Right ventricle myocardium inferior (tissue), 1 donor: ENCODE results near the gene NDUFA12. TPM values are rescaled to one million over a fixed set of nuclear protein-coding genes. Genes with fewer than 3 reads are reported as not detected.
A peak's percentile ranks its signal among the peaks of the same experiment; 100 is the strongest.

Experiments used
- ATAC-seq: fragments of 200-7000 bp; cut with Tn5 transposase; one replicate; pipeline ENCODE4 v1.9.1; 2020; ENCODE audit warnings: mild to moderate bottlenecking, moderate library complexity
- DNase-seq: peaks from one replicate; pipeline ENCODE4 v3.0.0; 2021; ENCODE audit errors: missing footprints
- intact Hi-C: fragments of 100-400 bp; cut with DNase I; formaldehyde crosslinking; loops from one replicate; pipeline ENCODE4 v1.11.0; 2022
- total RNA-seq: library from RNA; stranded (reverse); fragmentation: NEBNext Ultra II Directional; extraction: Animal tissue kit (Norgen Biotek cat#: 25700); gene quantifications from one replicate; pipeline ENCODE4 v1.2.1, GENCODE V29; 2021
- donor health status: DM: no; HTN: yes; CAD: no; lungs with severe emphysema.

NDUFA12 gene
- total RNA-seq, 1 donor from 2014 or later: 379 TPM

DNA sequence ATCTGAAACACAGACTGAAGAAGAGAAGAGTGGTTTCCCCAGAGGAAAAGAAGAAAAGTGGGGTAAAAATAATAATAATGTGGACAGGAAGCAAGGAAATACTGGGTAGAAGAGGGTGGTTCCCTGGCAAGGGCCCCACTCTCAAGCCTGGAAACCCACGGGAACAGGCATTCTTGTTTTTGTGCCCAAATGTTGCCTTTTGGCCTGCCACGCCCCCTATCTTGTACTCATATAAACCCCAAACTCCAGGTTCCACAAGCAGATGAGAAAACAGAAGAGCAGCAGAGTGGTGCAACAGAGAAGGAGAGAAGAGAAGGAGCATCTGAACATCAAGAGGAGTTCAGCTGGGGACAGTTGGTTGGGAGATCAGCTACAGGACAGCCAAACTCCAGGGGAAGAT is 51.2 kb downstream of the NDUFA12 start:
- ATAC-seq (no peak), DNase-seq (no peak)
- intact Hi-C loops: no loop called here

DNA sequence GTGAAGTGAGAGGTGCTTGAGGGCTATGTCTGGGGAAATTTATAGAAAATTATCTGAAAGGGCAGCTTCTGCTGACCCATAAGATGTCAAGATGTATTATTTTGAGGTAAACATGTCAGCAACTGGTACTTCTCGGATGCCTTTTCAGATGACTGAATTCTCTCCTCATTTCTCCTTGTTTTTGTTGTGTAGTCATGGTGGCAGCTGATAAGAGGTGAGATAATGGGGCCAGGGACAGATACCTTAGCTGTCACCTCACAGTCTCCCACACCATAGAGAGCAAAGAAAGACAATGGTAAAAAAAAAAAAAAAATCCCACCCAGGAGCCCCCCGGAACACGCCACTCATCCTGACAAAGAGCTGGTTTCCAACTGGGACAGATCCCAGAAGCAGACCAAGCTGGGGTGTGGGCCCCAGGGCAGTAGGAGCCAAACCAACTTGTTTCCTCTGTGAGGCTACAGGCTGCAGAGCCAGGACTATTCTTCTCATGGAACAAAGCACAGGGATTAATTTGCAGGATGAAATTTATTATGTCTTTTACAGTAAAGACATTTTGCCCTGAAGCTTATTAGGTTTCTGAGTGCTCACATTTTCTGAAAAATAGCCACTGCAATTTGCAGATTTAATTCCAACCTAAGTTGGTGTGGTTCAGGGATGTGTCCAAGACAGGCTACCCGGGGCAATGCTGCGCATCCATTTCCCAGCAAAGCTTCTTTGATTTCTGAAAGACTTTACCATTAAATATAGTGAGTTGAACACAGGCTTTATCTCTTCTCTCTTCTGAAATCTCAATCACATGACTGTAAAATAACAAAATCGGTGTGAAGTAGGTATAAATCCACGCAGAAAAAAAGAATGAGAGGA is 52.2 kb downstream of the NDUFA12 start:
- DNase-seq (no peak), ATAC-seq (no peak)
- intact Hi-C loops: no loop called here

DNA sequence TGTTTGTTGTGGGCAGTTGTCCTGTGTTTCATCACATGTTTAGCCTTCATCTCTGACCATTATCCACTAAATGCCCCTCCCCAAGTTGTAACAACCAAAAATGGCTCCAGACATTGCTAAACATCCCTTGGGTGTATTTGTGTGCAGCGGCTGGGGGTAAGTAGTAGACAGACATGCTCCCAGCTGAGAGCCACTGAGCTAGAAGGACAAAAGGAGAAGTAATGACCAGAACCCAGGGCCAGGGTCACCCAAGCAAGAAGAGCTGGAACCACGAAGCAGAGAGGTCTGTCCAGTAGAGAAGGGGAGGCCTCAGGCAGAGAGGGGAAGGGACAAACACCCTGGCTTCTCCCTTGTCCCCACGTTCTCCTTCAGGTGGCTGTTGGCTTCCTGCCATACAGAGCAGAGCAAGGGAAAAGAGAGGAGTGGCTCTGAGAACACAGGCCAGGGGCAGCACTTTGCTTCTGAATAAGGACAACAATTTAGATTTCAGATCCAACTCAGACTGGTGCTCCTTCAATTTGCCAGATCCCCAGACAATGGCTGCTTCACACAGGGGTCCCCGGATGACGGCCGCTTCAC is 55.2 kb downstream of the NDUFA12 start:
- DNase-seq (no peak), ATAC-seq (no peak)
- intact Hi-C loops: no loop called here

DNA sequence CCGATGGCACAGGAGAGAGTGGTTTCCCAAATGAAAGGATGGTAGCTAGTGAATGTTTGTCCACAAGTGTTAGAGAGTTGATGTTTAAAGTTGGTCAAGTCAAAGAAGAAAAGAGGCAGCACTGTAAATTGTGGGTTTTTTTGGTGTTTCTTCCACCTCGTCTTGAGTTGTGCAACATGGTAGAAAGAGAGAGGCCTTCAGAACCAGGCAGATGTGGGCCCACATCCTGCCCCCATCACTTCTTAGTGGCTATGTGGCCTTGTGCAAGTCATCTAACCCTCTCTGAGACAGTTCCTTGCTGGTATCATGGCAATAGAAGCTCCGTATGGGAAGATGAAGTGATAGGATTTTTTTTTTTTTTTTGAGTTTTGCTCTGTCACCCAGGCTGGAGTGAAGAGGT is 60.8 kb downstream of the NDUFA12 start:
- no peak for DNase-seq
- ATAC-seq: no peak
- intact Hi-C loops: no loop called here

DNA sequence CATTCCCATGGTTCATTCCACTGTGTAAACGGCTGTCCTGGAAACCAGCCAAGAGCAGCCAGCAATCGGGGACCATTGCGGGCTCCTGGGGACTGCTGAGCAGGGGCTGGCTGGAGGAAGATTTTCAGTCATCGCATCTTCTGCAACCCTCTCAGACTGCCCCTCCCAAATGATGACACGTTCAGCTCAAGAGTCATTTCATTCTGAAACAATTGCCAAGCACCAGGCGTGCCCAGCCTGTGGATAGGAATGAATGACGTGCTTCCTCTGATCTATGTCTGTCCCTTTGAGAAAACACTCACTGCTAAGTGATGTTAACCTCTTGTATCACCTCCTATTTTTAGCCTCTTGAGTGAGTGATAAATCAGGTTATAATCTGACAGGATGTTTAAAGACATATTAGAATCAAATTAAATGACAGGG is 62.0 kb downstream of the NDUFA12 start:
- DNase-seq (no peak), ATAC-seq (peak; percentile 87)
- intact Hi-C loops: no loop called here

DNA sequence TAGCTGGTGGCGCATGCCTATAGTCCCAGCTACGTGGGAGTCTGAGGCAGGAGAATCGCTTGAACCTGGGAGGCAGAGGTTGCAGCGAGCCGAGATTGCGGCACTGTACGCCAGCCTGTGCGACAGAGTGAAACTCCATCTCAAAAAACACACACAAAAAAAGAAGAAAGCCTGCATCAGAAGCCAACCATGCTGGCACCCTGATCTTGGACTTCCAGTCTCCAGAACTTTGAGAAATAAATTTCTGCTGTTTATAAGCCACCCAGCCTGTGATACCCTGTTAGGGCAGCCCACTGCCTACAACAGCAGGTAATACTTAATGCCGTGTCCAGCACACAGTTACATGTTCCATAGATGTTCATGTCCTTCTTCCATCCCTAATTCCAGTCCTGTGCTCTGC is 62.7 kb downstream of the NDUFA12 start:
- ATAC-seq (peak; percentile 10), DNase-seq (no peak)
- intact Hi-C loops: no loop called here

DNA sequence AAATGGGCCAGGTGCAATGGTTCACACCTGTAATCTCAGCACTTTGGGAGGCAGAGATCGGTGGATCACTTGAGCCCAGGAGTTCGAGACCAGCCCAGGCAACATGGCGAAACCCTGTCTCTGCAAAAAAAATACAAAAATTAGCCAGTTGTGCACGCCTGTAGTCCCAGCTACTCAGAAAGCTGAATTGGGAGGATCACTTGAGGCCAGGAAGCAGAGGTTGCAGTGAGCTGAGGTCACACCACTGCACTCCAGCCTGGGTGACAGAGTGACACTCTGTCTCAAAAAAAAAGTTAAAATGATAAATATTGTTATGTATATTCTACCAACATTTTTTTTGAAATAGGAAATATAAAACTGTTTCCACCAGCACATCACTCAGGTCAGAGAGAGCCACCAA is 64.9 kb downstream of the NDUFA12 start:
- no peak for DNase-seq
- no peak for ATAC-seq
- intact Hi-C loops: no loop called here

DNA sequence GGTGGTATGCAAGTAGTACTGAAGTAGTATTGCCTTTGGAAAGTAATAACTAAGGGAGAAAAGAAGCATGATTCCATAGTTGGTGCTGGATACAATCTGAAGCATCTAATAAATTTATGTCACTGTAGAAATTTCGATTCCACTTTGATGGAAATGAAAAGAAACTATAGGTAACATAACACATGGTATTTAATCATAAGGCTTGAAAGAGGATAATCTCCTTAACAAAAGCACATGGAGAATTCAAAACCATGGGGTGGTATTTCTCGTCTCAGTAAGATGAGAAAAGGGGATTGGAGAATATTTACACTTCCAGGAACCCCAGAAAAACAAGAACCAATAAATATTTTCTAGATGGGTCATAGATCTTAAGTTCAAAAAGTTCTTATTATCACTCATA is 72.7 kb downstream of the NDUFA12 start:
- DNase-seq (no peak), ATAC-seq (no peak)
- intact Hi-C loops: no loop called here

DNA sequence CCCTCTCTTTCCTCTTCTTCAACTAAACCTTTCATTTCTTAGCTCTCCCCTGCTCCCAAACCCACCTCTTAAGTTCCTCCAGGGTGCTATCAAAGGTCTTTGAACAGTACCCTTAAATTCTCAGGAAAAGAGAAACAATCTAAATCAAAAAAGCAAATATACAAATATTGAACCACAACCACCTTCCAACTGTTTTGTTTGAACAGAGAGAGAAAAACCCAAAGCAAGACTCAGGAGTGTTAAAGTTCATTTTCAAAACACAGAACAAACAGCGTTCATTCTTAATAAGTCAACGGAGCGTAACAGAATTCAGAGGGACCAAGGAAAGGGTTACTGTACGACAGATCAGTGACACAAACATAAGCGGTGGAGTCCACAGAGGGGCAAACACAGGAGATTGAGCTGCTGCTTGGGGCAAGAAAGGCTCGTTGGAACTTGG is 73.3 kb downstream of the NDUFA12 start:
- no peak for DNase-seq
- ATAC-seq: no peak
- intact Hi-C loops: no loop called here

DNA sequence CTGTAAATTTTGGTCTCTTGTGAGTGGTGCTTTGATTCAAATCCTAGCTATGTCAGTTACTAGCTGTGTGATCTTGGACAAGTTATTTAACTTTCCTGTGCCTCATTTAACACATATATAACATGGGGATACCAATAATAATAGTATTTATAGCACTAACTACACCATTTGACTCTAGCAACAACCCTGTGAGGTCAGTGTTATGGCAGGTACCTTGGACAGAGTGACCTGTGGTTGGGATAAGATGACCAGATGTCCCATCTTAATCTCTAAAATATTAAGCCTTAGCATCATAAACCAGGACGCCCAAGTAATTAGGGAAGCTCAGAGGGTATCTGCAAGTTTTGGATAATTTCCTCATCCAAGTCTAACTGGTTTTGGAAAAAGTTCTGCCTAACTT is 73.7 kb downstream of the NDUFA12 start:
- ATAC-seq: no peak

DNA sequence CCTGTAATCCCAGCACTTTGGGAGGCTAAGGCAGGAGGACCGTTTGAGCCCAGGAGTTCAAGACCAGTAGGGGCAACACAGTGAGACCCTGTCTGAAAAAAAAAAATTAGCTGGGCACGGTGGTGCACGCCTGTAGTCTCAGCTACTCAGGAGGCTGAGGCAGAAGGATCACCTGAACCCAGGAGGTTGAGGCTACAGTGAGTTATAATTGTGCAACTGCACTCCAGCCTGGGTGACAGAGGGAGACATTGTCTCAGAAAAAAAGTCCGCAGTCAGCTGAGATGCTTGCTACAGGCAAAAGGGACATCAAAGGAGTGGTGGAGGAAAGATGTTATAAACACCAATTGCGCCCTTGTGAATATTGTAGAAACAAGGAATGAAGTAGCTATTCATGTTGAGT is 77.8 kb downstream of the NDUFA12 start:
- no peak for ATAC-seq
- intact Hi-C loops: no loop called here

More for the DNA sequence above, 73.7 kb downstream of the NDUFA12 start:
- no peak for DNase-seq
- intact Hi-C loops: no loop called here

DNA sequence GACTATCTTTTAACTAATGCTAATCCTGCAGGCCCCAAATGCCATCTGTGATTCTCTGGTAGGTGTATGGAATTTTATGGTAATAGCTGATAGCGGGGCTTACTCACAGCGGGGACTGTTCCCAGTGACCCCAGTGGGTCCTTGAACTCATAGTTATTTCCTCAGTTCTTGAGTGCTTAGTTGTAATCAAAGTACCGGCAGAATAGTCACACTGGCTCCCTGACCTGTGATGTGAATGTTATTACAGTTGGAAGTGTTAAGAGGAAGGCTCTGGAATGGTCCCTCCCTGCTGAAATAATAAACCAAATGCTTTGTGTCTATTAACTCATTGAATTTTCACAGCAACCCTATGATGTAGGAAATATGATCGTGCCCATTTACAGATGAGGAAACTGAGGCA is 78.3 kb downstream of the NDUFA12 start:
- no peak for ATAC-seq
- intact Hi-C loops: no loop called here
- DNase-seq: no peak

More for the DNA sequence above, 77.8 kb downstream of the NDUFA12 start:
- DNase-seq: no peak

DNA sequence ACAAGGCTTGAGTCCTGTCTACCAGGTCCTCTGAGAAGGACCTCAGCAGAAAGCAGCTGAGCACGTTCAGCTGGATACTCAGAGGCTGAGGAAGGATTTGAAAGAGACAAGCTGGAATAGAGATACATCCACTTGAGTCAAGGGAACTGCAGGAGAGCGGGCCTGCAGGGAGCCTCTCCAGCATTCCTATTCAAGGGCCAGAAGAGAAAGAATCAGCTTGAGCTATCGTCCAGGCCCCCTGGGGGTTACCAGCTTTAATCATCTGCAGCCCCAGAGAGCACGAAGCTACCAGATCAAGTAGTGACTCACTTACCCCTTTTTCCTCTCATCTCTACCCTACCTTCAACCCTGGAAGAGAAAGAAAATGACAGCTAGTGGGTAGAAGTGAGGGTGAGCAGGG is 80.9 kb downstream of the NDUFA12 start:
- ATAC-seq (no peak), DNase-seq (no peak)
- intact Hi-C loops: no loop called here

Other genes with a start within 250 kb of the NDUFA12 start
- gene NR2C1, start 69.9 kb upstream of the NDUFA12 start, total RNA-seq: 35.0 TPM
- gene FGD6, start 213.8 kb upstream of the NDUFA12 start, total RNA-seq: 22.2 TPM
- 51.5 TPM for gene VEZT, start 214.1 kb upstream of the NDUFA12 start, total RNA-seq